ENCODE data around the gene TRA2B. TPM values are rescaled to one million over a fixed set of nuclear protein-coding genes. Genes with fewer than 3 reads are reported as not detected.

The TRA2B gene
- 72.6 and 93.9 TPM in 2 replicates for total RNA-seq

GRCh38 chr3:185937689-185938374 is at the start of gene TRA2B:
TSS of gene TRA2B (minus strand) at chr3:185938014. CDS start at chr3:185937860, 154 bp downstream.

Other genes with a start within 250 kb of the TRA2B start
- gene IGF2BP2, start 113.0 kb downstream of the TRA2B start, total RNA-seq: 27.5 and 47.8 TPM in 2 replicates
- 11.2 and 15.7 TPM in 2 replicates for gene ETV5, start 171.1 kb upstream of the TRA2B start, total RNA-seq

Data from cardiac ventricle fibroblast (primary cell).